Heart left ventricle (tissue), 16 donors: ENCODE data around the gene PRAMEF10. TPM values are rescaled to one million over a fixed set of nuclear protein-coding genes. Genes with fewer than 3 reads are reported as not detected.
"Not testable (repeated sequence)": the region's sequence is repeated elsewhere in the genome, so short reads cannot be mapped to it uniquely, and the experiment has no call there.

Experiments
- ATAC-seq, 4 donors: fragments of 200-7000 bp; cut with Tn5 transposase; one replicate each; pipeline ENCODE4 v1.9.1; 2020 to 2022; ENCODE audit warnings: moderate library complexity in 4 of 4, mild to moderate bottlenecking in 3 of 4, moderate number of reproducible peaks in 1 of 4
- DNase-seq, 5 donors: peaks; one replicate each; pipeline ENCODE4 v3.0.0-alpha.2; 2020
- H3K27ac ChIP-seq, 12 donors: fragments of 200-600 bp; sonication (generic) in 4 of 12; one replicate each; pipeline versions ENCODE4 v1.5.0 to v1.8.0; 2016 to 2022; ENCODE audit warnings: mild to moderate bottlenecking in 2 of 12
- H3K27me3 ChIP-seq, 9 donors: fragments of 200-600 bp; sonication (generic) in 2 of 9; one replicate each; pipeline versions ENCODE4 v1.5.1 to v1.8.0; 2016 to 2022; ENCODE audit warnings: mild to moderate bottlenecking in 3 of 9
- H3K36me3 ChIP-seq, 9 donors: fragments of 200-600 bp; sonication (generic) in 2 of 9; one replicate each; pipeline versions ENCODE4 v1.5.0 to v1.8.0; 2018 to 2022; ENCODE audit warnings: mild to moderate bottlenecking in 2 of 9
- H3K4me1 ChIP-seq, 12 donors: fragments of 200-600 bp; sonication (generic) in 4 of 12; one replicate each; pipeline versions ENCODE4 v1.5.0 to v1.8.0; 2016 to 2022; ENCODE audit warnings: mild to moderate bottlenecking in 3 of 12
- H3K4me3 ChIP-seq, 12 donors: fragments of 200-600 bp; sonication (generic) in 4 of 12; one replicate each; pipeline versions ENCODE4 v1.5.0 to v1.8.0; 2017 to 2022; ENCODE audit warnings: mild to moderate bottlenecking in 9 of 12, moderate library complexity in 4 of 12
- H3K9me3 ChIP-seq, 12 donors: fragments of 200-600 bp; sonication (generic) in 4 of 12; one replicate each; pipeline versions ENCODE4 v1.5.0 to v1.8.0; 2016 to 2022; ENCODE audit warnings: mild to moderate bottlenecking in 1 of 12
- POLR2A ChIP-seq, 2 donors: fragments of 450-650 bp; IDR thresholded peaks; one replicate each; pipeline ENCODE4 v1.6.1; 2017; ENCODE audit warnings: antibody characterized with exemption in 2 of 2, mild to moderate bottlenecking in 2 of 2, moderate library complexity in 2 of 2
- WGBS, 4 donors: extraction: QIAGEN DNeasy Blood & Tissue Kit in 2 of 4; methylation state at CpG; one replicate each; pipeline versions ENCODE4 v1.1.5 to v1.1.7; 2013 to 2018; 5-methylcytosine and 5-hydroxymethylcytosine counted together
- intact Hi-C, 10 donors: fragments of 100-400 bp; cut with DNase I; formaldehyde crosslinking; loops; one replicate each; pipeline versions ENCODE4 v1.11.1 to v1.14.2; 2022
- polyA plus RNA-seq, 2 donors: library from polyadenylated mRNA; stranded (reverse); fragments of 200-250 nt; gene quantifications; one replicate each; pipeline ENCODE4 v1.2.3, GENCODE V29; 2013
- total RNA-seq, 9 donors: library from RNA; depleted of rRNA in 2 of 9; stranded (reverse); fragments of >200 nt in 2 of 9; fragmentation: NEBNext Ultra II Directional in 3 of 9; extraction: Animal tissue kit (Norgen Biotek cat#: 25700) in 3 of 9; gene quantifications; one replicate each; pipeline versions ENCODE4 v1.1.0 to v1.2.4, GENCODE V29; 2016 to 2023
- TF ChIP-seq, protein P1 (sequence below), 12 donors: fragments of 200-600 bp; sonication (generic) in 4 of 12; IDR thresholded peaks; one replicate each; pipeline versions ENCODE4 v1.5.0 to v1.8.0; 2018 to 2022; ENCODE audit warnings: antibody characterized with exemption in 12 of 12, mild to moderate bottlenecking in 5 of 12
- donor health status: ischemic (EF 13 %, LVEDD 7.1; RV severe dilation, severe dysfunction).
- donor health status: healthy with polysubstance abuse.
- donor health status: DM: no; HTN: yes; CAD: no.
- donor health status: DM: no; HTN: no; CAD: no.
- donor health status: ischemic (EF 25% LVEDD 6.9; RV normal size, moderate dysfunction).
- donor health status: ischemic (EF 25% LVEDD 5.7; RV mildly dilated, moderate dysfunction).
- donor health status: healthy.
- donor health status: DM: yes; HTN: yes; CAD: no.
- donor health status: ischemic (EF 35%, LVEDD 5.7; RV mildly dilated, moderate dysfunction).
- donor health status: nonischemic (EF 11% LVEDD 7.7; RV severe dilation, severe dysfunction).
- donor health status: DM: yes; HTN: yes; CAD: no.
- donor health status: PGD.
- donor health status: ischemic (EF 29% LVEDD 5.4; RV normal size, mild dysfunction).
- donor health status: nonischemic (EF 23%, LVEDD 6.1; RV moderate dilation, normal function).

The PRAMEF10 gene
- total and polyA plus RNA-seq, 11 donors: not detected

DNA sequence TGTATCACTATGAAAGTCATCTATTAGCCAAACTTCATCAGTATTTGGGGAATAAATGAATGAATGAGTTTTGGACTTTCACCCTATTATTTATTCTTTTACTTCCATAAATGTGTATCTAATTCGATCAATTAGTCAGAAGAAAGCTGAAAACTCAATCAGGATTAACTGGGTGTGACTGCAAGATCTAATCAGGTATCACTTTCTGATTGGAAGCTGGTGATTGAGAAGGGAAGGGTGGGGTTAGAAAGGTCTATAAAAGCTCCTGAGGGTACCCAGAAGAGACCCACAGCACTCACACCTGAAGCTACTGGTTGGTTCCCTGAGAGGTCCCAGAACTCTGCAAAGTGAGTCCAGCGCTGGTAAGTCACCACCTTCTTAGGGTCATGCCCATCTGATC, 41.3 kb downstream of the PRAMEF10 start, which contains the start of gene PRAMEF2:
Gene PRAMEF2, plus strand, starts transcription at position 301 of the 400 bp plus-strand sequence. CDS start 1,924 bp downstream, outside the sequence.
- H3K4me3 ChIP-seq, H3K27me3 ChIP-seq, H3K4me1 ChIP-seq, intact Hi-C loops, H3K27ac ChIP-seq, H3K9me3 ChIP-seq, ATAC-seq, DNase-seq, H3K36me3 ChIP-seq: not testable (repeated sequence)
- WGBS, 4 donors: 30 to 83% (median 52%) methylated on average over 2 of the region's 2 CpGs

DNA sequence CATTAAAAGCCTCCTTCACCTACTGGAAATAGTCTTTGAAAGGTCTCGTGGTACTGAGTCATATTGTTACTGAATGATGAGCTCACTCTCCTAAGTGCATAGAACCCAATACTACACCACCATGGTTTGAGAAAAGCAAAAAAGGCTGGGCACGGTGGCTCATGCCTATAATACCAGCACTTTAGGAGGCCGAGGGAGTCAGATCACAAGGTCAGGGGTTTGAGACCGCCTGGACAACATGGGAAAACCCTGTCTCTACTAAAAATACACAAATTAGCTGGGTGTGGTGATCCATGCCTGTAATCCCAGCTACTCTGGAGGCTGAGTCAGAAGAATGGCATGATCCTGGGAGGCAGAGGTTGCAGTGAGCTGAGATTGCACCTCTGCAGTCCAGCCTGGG, 46.3 kb downstream of the PRAMEF10 start:
- TF ChIP-seq POLR2A (IDR thresholded peaks at IDR 0.05): no peak
- TF ChIP-seq, protein P1, sequence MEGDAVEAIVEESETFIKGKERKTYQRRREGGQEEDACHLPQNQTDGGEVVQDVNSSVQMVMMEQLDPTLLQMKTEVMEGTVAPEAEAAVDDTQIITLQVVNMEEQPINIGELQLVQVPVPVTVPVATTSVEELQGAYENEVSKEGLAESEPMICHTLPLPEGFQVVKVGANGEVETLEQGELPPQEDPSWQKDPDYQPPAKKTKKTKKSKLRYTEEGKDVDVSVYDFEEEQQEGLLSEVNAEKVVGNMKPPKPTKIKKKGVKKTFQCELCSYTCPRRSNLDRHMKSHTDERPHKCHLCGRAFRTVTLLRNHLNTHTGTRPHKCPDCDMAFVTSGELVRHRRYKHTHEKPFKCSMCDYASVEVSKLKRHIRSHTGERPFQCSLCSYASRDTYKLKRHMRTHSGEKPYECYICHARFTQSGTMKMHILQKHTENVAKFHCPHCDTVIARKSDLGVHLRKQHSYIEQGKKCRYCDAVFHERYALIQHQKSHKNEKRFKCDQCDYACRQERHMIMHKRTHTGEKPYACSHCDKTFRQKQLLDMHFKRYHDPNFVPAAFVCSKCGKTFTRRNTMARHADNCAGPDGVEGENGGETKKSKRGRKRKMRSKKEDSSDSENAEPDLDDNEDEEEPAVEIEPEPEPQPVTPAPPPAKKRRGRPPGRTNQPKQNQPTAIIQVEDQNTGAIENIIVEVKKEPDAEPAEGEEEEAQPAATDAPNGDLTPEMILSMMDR (IDR thresholded peaks at IDR 0.05): no peak

DNA sequence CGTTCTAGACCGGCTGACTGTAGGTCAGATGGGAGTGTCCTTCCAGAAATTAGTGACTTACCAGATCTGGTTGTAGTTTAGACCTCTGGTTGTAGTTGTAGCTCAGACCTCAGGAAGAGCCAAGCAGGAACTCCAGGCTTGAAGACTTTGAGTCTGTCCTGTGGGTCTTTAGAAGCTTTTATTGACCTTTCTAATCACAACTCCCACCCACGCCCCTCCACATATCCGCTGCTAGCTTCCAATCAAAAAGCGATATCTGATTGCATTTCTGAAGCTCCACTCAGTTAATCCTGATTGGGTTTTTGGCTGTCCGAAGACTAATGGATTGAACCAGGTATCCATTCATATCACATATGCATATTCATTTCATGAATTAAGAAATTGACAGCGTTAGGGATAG, 49.5 kb downstream of the PRAMEF10 start, which contains the start of gene HNRNPCL1:
Gene HNRNPCL1, minus strand, starts transcription at position 101 of the 400 bp plus-strand sequence. CDS start 431 bp downstream, outside the sequence.
- H3K4me1 ChIP-seq, H3K27ac ChIP-seq, DNase-seq, ATAC-seq, H3K9me3 ChIP-seq, H3K36me3 ChIP-seq, H3K27me3 ChIP-seq, H3K4me3 ChIP-seq, intact Hi-C loops: not testable (repeated sequence)
- WGBS, 4 donors: 83 to 88% (median 84%) methylated on average over 7 of the region's 7 CpGs

More for the DNA sequence above, 46.3 kb downstream of the PRAMEF10 start:
- Histone ChIP-seq H3K36me3 (no peaks in the 10 kb centered on the region), H3K27ac (no peak overlapping the region), H3K27me3 (no peaks in the 10 kb centered on the region), H3K4me3 (no peak overlapping the region), H3K9me3 (peaks cover 0 to 6% (median 0%) of the 10 kb centered on the region in 12 donors), H3K4me1 (no peaks in the 10 kb centered on the region)
- WGBS, 4 donors: 55 to 62% (median 58%) methylated on average over 4 of the region's 4 CpGs
- DNase-seq: no peak
- no peak for ATAC-seq
- intact Hi-C loops: no loop called here

Other genes with a start within 250 kb of the PRAMEF10 start
- not detected for gene AADACL3, start 182.2 kb downstream of the PRAMEF10 start, total RNA-seq
- not detected for gene AADACL3, start 182.2 kb downstream of the PRAMEF10 start, polyA plus RNA-seq
- gene CFAP107, start 152.1 kb downstream of the PRAMEF10 start, total RNA-seq: not detected
- gene CFAP107, start 152.1 kb downstream of the PRAMEF10 start, polyA plus RNA-seq: not detected
- gene PRAMEF12, start 124.5 kb downstream of the PRAMEF10 start, total RNA-seq: not detected
- gene PRAMEF12, start 124.5 kb downstream of the PRAMEF10 start, polyA plus RNA-seq: not detected
- gene PRAMEF1, start 106.9 kb downstream of the PRAMEF10 start, total RNA-seq: not detected
- not detected for gene PRAMEF1, start 106.9 kb downstream of the PRAMEF10 start, polyA plus RNA-seq
- gene PRAMEF11, start 66.9 kb downstream of the PRAMEF10 start, total RNA-seq: not detected
- gene PRAMEF11, start 66.9 kb downstream of the PRAMEF10 start, polyA plus RNA-seq: not detected
- not detected for gene HNRNPCL1, start 49.5 kb downstream of the PRAMEF10 start, total RNA-seq
- gene HNRNPCL1, start 49.5 kb downstream of the PRAMEF10 start, polyA plus RNA-seq: not detected
- gene PRAMEF2, start 41.2 kb downstream of the PRAMEF10 start, total RNA-seq: not detected
- not detected for gene PRAMEF2, start 41.2 kb downstream of the PRAMEF10 start, polyA plus RNA-seq
- gene PRAMEF4, start 12.1 kb downstream of the PRAMEF10 start, total RNA-seq: not detected
- gene PRAMEF4, start 12.1 kb downstream of the PRAMEF10 start, polyA plus RNA-seq: not detected
- gene PRAMEF7, start 18.3 kb upstream of the PRAMEF10 start, total RNA-seq: not detected
- gene PRAMEF7, start 18.3 kb upstream of the PRAMEF10 start, polyA plus RNA-seq: not detected
- gene PRAMEF6, start 49.3 kb upstream of the PRAMEF10 start, total RNA-seq: not detected
- not detected for gene PRAMEF6, start 49.3 kb upstream of the PRAMEF10 start, polyA plus RNA-seq
- gene PRAMEF27, start 158.3 kb upstream of the PRAMEF10 start, total RNA-seq: not detected
- not detected for gene PRAMEF27, start 158.3 kb upstream of the PRAMEF10 start, polyA plus RNA-seq
- not detected for gene HNRNPCL3, start 162.5 kb upstream of the PRAMEF10 start, total RNA-seq
- gene HNRNPCL3, start 162.5 kb upstream of the PRAMEF10 start, polyA plus RNA-seq: not detected
- gene PRAMEF25, start 172.5 kb upstream of the PRAMEF10 start, total RNA-seq: not detected
- not detected for gene PRAMEF25, start 172.5 kb upstream of the PRAMEF10 start, polyA plus RNA-seq
- not detected for gene HNRNPCL2, start 218.6 kb upstream of the PRAMEF10 start, total RNA-seq
- not detected for gene HNRNPCL2, start 218.6 kb upstream of the PRAMEF10 start, polyA plus RNA-seq